HUES48 (cell line): ENCODE measurements around the gene TIGD7.

Source experiments
- H3K27ac ChIP-seq: one replicate; pipeline ENCODE4 v1.7.0; 2013; ENCODE audit warnings: low read depth, low read length, inconsistent platforms
- H3K27me3 ChIP-seq: 2 replicates; pipeline ENCODE4 v1.6.1; 2013; ENCODE audit warnings: mild to moderate bottlenecking, low read length; ENCODE audit not compliant: control insufficient read depth, insufficient read depth
- H3K36me3 ChIP-seq: 2 replicates; pipeline ENCODE4 v1.6.1; 2013; ENCODE audit warnings: low read length; ENCODE audit not compliant: control insufficient read depth, insufficient read depth
- H3K4me1 ChIP-seq: 2 replicates; pipeline ENCODE4 v1.6.1; 2013; ENCODE audit warnings: mild to moderate bottlenecking, low read length; ENCODE audit not compliant: control insufficient read depth, insufficient read depth
- H3K4me3 ChIP-seq: 2 replicates; pipeline ENCODE4 v1.5.1; 2013; ENCODE audit warnings: mild to moderate bottlenecking, low read depth, low read length
- H3K9ac ChIP-seq: 2 replicates; pipeline ENCODE4 v1.6.1; 2013; ENCODE audit warnings: mild to moderate bottlenecking, low read depth, low read length, moderate library complexity
- H3K9me3 ChIP-seq: 2 replicates; pipeline ENCODE4 v1.6.1; 2013; ENCODE audit warnings: low read length; ENCODE audit not compliant: control insufficient read depth, insufficient read depth

Gene TIGD7

DNA sequence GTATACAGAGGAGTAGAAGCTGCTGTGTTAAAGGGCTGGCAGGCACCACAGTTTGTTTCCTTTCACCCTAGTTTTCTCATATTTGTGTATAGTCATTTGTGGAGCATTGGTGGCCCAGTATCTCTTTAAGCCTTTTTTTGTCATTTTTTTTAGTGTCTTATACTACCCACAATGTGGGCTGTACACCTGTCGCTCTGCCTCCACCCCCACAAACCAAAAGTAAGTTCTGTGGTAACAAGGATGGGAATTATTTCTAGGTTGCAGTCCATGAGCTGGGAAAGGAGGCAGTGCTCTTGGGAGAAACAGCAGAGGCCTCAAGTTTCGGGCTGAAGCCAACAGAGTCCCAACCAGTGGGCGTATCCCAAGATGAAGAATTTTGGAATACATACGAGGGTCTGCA lies 6.3 kb upstream of the TIGD7 start:
- Histone ChIP-seq H3K9me3 (peaks cover 59% of the 10 kb centered on the region), H3K4me3 (no peak overlapping the region), H3K4me1 (no peaks in the 10 kb centered on the region), H3K27ac (no peak overlapping the region), H3K27me3 (no peaks in the 10 kb centered on the region), H3K36me3 (peaks cover 53% of the 10 kb centered on the region), H3K9ac (no peak overlapping the region)

DNA sequence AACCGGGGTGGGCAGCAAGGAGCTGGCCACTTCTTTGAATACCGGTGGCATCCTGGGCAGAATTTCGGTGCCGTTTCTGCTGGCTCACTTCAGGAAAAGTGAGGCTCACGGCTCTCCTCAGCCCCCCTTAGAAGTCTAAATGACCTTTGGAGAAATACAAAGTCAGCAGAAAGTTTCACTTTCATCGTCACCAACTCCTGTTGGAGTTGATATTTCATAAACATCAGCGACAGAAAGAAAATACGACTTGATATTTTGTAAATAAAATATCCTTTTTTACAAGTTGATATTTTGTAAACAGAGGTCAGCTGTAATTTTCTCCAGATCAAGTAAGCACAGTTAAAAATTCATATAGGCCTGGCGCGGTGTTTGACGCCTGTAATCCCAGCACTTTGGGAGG lies 848 bp upstream of the TIGD7 start:
- no peaks in the 10 kb centered on the region for H3K27me3 ChIP-seq
- no peak overlapping the region for H3K9ac ChIP-seq
- H3K4me3 ChIP-seq = peak overlapping the region; percentile 96
- H3K4me1 ChIP-seq = 0 out of 2 replicates have a peak, but pooled peaks cover 4% of the 10 kb centered on the region
- peaks cover 19% of the 10 kb centered on the region for H3K36me3 ChIP-seq
- H3K27ac ChIP-seq = peak overlapping the region; percentile 91
- peaks cover 41% of the 10 kb centered on the region for H3K9me3 ChIP-seq

DNA sequence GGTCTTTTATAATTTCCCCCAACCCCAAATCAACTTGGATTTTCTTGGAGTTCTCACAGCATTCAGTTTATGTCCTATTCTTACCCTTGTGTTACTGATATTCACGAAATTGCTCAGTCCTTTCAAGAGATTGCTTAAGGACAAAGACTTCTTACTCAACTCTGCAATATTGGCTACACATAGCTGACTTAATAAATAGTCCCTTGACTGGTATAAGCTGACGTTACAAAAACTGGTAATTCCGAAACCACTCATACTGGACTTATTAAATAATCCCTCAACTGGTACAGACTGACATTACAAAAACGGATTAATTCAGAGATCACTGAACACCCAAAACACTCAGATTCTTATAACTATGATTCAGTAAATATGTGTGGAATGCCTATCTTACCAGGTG lies 860 bp downstream of the TIGD7 start:
- Histone ChIP-seq H3K36me3 (peaks cover 17% of the 10 kb centered on the region), H3K9ac (peak overlapping the region; percentile 90), H3K4me1 (0 out of 2 replicates have a peak, but pooled peaks cover 4% of the 10 kb centered on the region), H3K4me3 (peak overlapping the region; percentile 96), H3K27ac (peak overlapping the region; percentile 91), H3K9me3 (peaks cover 42% of the 10 kb centered on the region), H3K27me3 (no peaks in the 10 kb centered on the region)

DNA sequence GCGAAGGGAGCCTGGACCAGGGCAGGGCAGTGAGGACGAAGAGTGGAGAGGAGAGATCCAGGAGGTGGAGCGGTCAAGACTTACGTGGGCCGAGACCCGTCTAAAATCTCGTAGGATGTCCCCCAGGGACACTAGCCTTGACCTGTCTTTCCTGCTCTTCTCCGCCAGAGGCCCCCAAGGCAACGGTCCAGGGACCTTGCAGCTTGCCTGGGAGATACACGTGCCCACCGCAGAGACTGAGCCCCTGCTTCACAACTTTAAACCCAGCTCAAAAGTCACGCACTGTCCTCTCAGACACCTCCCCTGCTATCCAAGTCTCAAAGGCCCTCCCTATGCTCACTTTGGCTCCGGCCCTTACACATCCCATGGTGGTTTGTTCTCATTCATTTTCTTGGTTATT lies 9.4 kb downstream of the TIGD7 start:
- Histone ChIP-seq H3K27ac (no peak overlapping the region), H3K4me1 (no peaks in the 10 kb centered on the region), H3K4me3 (no peak overlapping the region), H3K36me3 (peaks cover 26% of the 10 kb centered on the region), H3K9me3 (peaks cover 21% of the 10 kb centered on the region), H3K9ac (no peak overlapping the region), H3K27me3 (no peaks in the 10 kb centered on the region)

DNA sequence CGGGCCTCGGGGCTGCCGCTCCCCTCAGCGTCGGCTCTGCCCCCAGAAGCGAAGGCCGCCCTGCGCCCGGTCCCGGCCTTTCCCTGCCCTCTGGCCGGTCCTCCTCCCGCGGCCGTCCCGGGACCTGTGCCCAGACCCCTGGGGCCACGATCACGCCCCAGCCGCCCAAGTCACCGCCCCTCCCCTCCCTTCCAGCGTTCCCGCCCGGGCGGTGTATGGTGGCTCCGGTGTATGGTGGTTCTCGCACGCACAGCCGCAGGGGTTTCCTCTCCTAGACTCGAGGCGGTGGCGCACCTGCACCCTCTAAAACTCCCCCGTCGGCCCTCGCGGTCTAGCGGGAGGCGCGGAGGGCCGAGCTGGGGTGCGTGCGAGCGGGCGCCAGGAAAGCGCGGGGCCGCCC lies 10.0 kb downstream of the TIGD7 start:
- H3K27me3 ChIP-seq = no peaks in the 10 kb centered on the region
- peaks cover 22% of the 10 kb centered on the region for H3K9me3 ChIP-seq
- no peak overlapping the region for H3K27ac ChIP-seq
- no peak overlapping the region for H3K9ac ChIP-seq
- H3K4me1 ChIP-seq = no peaks in the 10 kb centered on the region
- H3K4me3 ChIP-seq = no peak overlapping the region
- H3K36me3 ChIP-seq = peaks cover 32% of the 10 kb centered on the region

DNA sequence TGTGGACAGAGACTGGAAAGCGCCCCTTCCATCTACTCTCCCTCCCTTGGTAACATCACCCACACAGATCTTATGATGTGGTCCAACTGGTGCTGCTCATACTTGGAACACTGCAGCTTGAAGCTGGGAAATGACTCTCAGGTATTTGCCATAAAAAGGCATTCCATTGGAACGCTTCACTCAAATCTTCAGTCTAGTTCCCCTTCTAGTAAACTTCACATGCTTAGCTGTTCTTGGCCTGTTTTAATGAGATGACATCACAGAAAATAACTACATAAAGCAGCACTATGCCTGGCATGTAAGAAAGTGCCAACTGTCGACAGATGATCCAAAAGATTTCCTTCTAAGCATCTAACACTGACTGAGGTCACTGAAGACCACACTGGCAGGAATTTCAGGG lies 12.6 kb downstream of the TIGD7 start:
- Histone ChIP-seq H3K27me3 (no peaks in the 10 kb centered on the region), H3K36me3 (peaks cover 53% of the 10 kb centered on the region), H3K9ac (no peak overlapping the region), H3K4me3 (no peak overlapping the region), H3K4me1 (no peaks in the 10 kb centered on the region), H3K27ac (no peak overlapping the region), H3K9me3 (peaks cover 44% of the 10 kb centered on the region)

DNA sequence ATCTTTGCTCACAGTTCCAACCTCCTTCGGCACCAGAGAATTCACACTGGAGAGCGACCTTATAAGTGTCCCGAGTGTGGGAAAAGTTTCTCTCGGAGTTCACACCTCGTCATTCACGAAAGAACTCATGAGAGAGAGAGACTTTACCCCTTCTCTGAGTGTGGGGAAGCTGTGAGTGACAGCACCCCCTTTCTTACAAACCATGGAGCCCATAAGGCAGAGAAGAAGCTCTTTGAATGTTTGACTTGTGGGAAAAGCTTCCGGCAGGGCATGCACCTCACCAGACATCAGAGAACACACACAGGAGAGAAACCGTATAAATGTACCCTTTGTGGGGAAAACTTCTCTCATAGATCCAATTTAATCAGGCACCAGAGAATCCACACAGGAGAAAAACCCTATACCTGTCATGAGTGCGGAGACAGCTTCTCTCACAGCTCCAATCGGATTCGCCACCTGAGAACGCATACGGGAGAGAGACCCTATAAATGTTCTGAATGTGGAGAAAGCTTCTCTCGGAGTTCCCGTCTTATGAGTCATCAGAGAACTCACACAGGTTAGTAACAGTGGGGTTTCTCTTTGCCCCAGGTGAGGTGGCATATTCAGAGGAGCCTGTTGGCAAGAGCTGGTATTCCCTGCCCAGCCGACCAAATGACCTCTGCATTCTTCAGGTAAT lies 15.1 kb downstream of the TIGD7 start:
- Histone ChIP-seq H3K4me1 (peaks cover 3% of the 10 kb centered on the region), H3K9ac (no peak overlapping the region), H3K9me3 (peaks cover 61% of the 10 kb centered on the region), H3K36me3 (peaks cover 73% of the 10 kb centered on the region), H3K27me3 (no peaks in the 10 kb centered on the region), H3K27ac (no peak overlapping the region), H3K4me3 (no peak overlapping the region; the same call in 1 of the 2 replicates)

DNA sequence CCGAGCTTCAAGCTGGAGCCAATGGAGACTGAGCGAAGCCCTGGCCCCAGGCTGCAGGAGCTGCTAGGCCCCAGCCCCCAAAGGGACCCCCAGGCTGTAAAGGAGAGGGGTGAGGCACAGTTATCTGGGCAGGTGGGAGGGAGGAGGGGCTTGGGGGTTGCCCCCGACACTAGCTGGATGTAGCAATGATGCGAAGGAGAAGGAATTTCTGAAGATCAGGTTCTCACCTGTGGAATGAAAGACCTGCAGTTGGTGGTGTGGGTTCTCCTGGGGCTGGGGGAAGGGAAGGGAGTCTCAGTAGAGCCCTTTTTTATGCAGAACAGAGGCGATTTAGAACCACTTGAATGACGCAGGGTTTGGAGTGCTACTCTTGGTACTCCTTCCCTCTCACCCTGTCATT lies 20.1 kb downstream of the TIGD7 start:
- H3K9me3 ChIP-seq = peaks cover 38% of the 10 kb centered on the region
- peaks cover 15% of the 10 kb centered on the region for H3K4me1 ChIP-seq
- H3K4me3 ChIP-seq = peak overlapping the region; percentile 81
- peaks cover 41% of the 10 kb centered on the region for H3K36me3 ChIP-seq
- no peaks in the 10 kb centered on the region for H3K27me3 ChIP-seq
- no peak overlapping the region for H3K9ac ChIP-seq
- peak overlapping the region; percentile 60 for H3K27ac ChIP-seq

DNA sequence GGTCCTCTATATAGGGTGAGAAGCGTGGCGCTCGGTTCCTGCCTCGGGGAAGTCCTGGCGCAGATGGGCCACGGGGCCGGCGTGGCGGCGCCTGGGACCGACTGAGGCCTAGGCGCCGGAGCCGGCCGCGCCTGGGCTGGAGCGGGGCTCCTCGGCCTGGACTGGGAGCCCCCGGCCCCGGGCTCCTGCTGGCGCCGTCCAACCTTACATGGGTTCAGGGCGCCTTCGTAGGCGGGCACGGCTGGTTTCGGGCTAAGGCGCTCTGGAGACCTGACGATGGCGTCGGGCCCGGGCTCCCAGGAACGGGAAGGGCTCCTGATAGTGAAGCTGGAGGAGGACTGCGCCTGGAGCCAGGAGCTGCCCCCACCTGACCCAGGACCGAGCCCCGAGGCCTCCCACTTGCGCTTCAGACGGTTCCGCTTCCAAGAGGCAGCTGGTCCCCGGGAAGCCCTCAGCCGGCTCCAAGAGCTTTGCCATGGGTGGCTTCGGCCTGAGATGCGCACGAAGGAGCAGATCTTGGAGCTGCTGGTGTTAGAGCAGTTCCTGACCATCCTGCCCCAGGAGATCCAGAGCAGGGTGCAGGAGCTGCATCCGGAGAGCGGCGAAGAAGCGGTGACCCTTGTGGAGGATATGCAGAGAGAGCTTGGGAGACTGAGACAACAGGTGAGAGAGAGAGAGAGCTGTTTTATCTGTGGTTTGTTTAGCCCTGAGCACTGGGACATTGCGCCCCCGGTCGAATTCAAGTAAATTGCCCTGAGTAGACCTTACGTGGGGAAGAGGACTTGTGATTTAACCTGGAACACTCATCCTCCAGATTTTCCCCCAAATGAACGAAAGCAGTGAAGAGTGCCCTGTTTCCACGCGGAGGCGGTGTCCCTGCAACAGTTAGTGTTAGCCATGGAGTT lies 21.4 kb downstream of the TIGD7 start:
- peak overlapping the region; percentile 93 for H3K9ac ChIP-seq
- H3K36me3 ChIP-seq = peaks cover 27% of the 10 kb centered on the region
- H3K4me3 ChIP-seq = peak overlapping the region; percentile 81
- peak overlapping the region; percentile 100 for H3K27ac ChIP-seq
- no peaks in the 10 kb centered on the region for H3K27me3 ChIP-seq
- peaks cover 24% of the 10 kb centered on the region for H3K9me3 ChIP-seq
- peaks cover 15% of the 10 kb centered on the region for H3K4me1 ChIP-seq

DNA sequence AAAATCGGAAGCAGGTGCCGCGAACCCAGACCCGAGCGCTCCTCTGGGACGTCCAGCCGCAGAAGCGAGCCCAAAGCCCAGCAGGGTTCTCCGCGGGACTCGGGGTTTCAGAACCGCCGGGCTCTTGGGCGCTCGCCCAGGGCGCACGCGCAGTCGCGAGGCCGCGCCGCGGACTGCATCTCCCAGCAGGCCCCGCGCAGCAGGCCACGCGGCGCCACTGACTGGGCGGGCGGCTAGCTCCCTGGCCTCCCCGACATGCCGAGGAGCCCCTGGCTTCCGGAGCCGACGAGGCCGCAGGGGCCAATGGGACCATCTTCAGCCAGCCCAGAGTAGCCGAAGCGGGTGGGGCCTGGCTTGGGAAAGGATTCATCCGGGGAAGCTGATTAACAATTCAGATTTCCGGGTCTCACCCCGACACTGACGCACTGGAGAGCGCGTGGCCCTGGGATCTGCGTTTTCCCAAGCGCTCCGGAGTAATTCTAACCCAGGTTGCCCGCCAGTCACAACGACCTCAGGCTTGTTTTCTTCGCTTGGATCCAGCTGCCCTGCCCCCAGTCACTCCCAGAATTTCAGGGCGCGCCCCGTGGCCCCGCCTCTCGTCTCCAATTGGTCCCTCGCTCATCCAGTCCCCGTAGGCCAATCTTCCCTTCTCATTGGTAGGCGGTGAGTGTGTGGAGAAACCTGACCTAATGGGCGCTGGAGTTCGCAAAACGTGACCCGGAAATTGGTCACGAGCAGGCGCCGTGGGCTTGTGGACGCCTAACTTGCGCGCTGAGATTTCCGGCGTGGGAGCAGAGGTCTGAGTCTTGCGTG lies 22.3 kb downstream of the TIGD7 start, which contains the start of gene ZNF263:
ZNF263 (plus strand) TSS at position 762 of the 813 bp plus-strand sequence. CDS start 328 bp downstream, outside the sequence.
- peak within 1 kb of the TSS; percentile 81 for H3K4me3 ChIP-seq
- peaks cover 15% of the 10 kb centered on the region for H3K4me1 ChIP-seq
- peaks cover 17% of the 10 kb centered on the region for H3K9me3 ChIP-seq
- peak within 1 kb of the TSS; percentile 100 for H3K27ac ChIP-seq
- peaks cover 4% of the 10 kb centered on the region; the same call in 1 of the 2 replicates for H3K27me3 ChIP-seq
- peak within 1 kb of the TSS; percentile 93 for H3K9ac ChIP-seq
- H3K36me3 ChIP-seq = peaks cover 20% of the 10 kb centered on the region
